Measurements from ENCODE around the gene ACTMAP. TPM values are rescaled to one million over a fixed set of nuclear protein-coding genes. Genes with fewer than 3 reads are reported as not detected.
"Not testable (repeated sequence)": the region's sequence is repeated elsewhere in the genome, so short reads cannot be mapped to it uniquely, and the experiment has no call there.

ACTMAP gene
- total and polyA plus RNA-seq, 4 donors: 0.93 to 7.7 (median 3.0) TPM

- no peak overlapping the region for H3K9ac ChIP-seq (ENCODE audit: low read depth in 1 of 2, low read length in 2 of 2)
- no peak overlapping the region for H3K4me3 ChIP-seq (ENCODE audit: low read depth in 1 of 3, low read length in 3 of 3)
- peaks cover 0 to 17% (median 10%) of the 10 kb centered on the region in 4 donors for H3K4me1 ChIP-seq (ENCODE audit: control insufficient read depth in 4 of 4, insufficient read depth in 4 of 4, low read length in 3 of 4)
- H3K27ac ChIP-seq (ENCODE audit: low read depth in 1 of 2, low read length in 2 of 2): no peak overlapping the region
- no peak for DNase-seq (ENCODE audit: low spot score)
- H3K27me3 ChIP-seq (ENCODE audit: control insufficient read depth in 4 of 4, insufficient read depth in 4 of 4, low read length in 3 of 4): no peaks in the 10 kb centered on the region
- H3K36me3 ChIP-seq (ENCODE audit: control insufficient read depth in 4 of 4, insufficient read depth in 3 of 4, low read depth in 1 of 4, low read length in 3 of 4): peaks cover 0 to 4% (median 3%) of the 10 kb centered on the region in 4 donors
- 74% methylated on average over 1 of the region's 1 CpG for WGBS
- H3K9me3 ChIP-seq (ENCODE audit: control insufficient read depth in 4 of 4, low read length in 3 of 4): no peaks in the 10 kb centered on the region
- TF ChIP-seq RAD21 (IDR thresholded peaks at IDR 0.05) (no peak), JUND (IDR thresholded peaks at IDR 0.05) (no peak), RXRA (IDR thresholded peaks at IDR 0.05) (no peak), SP1 (IDR thresholded peaks at IDR 0.05) (no peak), HNF4G (IDR thresholded peaks at IDR 0.05) (no peak), EGR1 (IDR thresholded peaks at IDR 0.05; ENCODE audit: low read depth in 2 of 2) (no peak), FOXA1 (IDR thresholded peaks at IDR 0.05) (no peak), NR2F2 (IDR thresholded peaks at IDR 0.05) (no peak), MAX (IDR thresholded peaks at IDR 0.05) (no peak), HNF4A (conservative IDR thresholded peaks at IDR 0.05) (no peak), ZBTB33 (IDR thresholded peaks at IDR 0.05) (no peak)
- TF ChIP-seq, protein P1, sequence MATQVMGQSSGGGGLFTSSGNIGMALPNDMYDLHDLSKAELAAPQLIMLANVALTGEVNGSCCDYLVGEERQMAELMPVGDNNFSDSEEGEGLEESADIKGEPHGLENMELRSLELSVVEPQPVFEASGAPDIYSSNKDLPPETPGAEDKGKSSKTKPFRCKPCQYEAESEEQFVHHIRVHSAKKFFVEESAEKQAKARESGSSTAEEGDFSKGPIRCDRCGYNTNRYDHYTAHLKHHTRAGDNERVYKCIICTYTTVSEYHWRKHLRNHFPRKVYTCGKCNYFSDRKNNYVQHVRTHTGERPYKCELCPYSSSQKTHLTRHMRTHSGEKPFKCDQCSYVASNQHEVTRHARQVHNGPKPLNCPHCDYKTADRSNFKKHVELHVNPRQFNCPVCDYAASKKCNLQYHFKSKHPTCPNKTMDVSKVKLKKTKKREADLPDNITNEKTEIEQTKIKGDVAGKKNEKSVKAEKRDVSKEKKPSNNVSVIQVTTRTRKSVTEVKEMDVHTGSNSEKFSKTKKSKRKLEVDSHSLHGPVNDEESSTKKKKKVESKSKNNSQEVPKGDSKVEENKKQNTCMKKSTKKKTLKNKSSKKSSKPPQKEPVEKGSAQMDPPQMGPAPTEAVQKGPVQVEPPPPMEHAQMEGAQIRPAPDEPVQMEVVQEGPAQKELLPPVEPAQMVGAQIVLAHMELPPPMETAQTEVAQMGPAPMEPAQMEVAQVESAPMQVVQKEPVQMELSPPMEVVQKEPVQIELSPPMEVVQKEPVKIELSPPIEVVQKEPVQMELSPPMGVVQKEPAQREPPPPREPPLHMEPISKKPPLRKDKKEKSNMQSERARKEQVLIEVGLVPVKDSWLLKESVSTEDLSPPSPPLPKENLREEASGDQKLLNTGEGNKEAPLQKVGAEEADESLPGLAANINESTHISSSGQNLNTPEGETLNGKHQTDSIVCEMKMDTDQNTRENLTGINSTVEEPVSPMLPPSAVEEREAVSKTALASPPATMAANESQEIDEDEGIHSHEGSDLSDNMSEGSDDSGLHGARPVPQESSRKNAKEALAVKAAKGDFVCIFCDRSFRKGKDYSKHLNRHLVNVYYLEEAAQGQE (IDR thresholded peaks at IDR 0.05): no peak
- TF ChIP-seq, protein P2, sequence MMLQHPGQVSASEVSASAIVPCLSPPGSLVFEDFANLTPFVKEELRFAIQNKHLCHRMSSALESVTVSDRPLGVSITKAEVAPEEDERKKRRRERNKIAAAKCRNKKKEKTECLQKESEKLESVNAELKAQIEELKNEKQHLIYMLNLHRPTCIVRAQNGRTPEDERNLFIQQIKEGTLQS (IDR thresholded peaks at IDR 0.05): no peak
- TF ChIP-seq, protein P3, sequence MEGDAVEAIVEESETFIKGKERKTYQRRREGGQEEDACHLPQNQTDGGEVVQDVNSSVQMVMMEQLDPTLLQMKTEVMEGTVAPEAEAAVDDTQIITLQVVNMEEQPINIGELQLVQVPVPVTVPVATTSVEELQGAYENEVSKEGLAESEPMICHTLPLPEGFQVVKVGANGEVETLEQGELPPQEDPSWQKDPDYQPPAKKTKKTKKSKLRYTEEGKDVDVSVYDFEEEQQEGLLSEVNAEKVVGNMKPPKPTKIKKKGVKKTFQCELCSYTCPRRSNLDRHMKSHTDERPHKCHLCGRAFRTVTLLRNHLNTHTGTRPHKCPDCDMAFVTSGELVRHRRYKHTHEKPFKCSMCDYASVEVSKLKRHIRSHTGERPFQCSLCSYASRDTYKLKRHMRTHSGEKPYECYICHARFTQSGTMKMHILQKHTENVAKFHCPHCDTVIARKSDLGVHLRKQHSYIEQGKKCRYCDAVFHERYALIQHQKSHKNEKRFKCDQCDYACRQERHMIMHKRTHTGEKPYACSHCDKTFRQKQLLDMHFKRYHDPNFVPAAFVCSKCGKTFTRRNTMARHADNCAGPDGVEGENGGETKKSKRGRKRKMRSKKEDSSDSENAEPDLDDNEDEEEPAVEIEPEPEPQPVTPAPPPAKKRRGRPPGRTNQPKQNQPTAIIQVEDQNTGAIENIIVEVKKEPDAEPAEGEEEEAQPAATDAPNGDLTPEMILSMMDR (IDR thresholded peaks at IDR 0.05; ENCODE audit: low read depth, low read length, missing input control): no peak
Observed at GRCh38 chr19:40785526-40785925, 35.2 kb upstream of the ACTMAP start.

- not testable (repeated sequence) for H3K27ac ChIP-seq (ENCODE audit: low read depth in 1 of 2, low read length in 2 of 2); H3K9me3 ChIP-seq (ENCODE audit: control insufficient read depth in 4 of 4, low read length in 3 of 4); DNase-seq (ENCODE audit: low spot score); H3K4me3 ChIP-seq (ENCODE audit: low read depth in 1 of 3, low read length in 3 of 3); H3K36me3 ChIP-seq (ENCODE audit: control insufficient read depth in 4 of 4, insufficient read depth in 3 of 4, low read depth in 1 of 4, low read length in 3 of 4); H3K27me3 ChIP-seq (ENCODE audit: control insufficient read depth in 4 of 4, insufficient read depth in 4 of 4, low read length in 3 of 4); H3K9ac ChIP-seq (ENCODE audit: low read depth in 1 of 2, low read length in 2 of 2)
- 97% methylated on average over 2 of the region's 2 CpGs for WGBS
- H3K4me1 ChIP-seq (ENCODE audit: control insufficient read depth in 4 of 4, insufficient read depth in 4 of 4, low read length in 3 of 4): peaks cover 0 to 14% (median 10%) of the 10 kb centered on the region in 4 donors
Observed at GRCh38 chr19:40784146-40784545, 33.9 kb upstream of the ACTMAP start.

Data from liver (tissue), 9 donors.